NCI-H2107 treated with DMSO at 0.1 percent for 48 hours (cell line): ENCODE results near the gene OSBPL1A.

Source experiments
- DNase-seq: peaks from one replicate; lab custom pipeline; 2025; ENCODE audit not compliant: unreplicated experiment; lab: John Stamatoyannopoulos, UW

Gene OSBPL1A

DNA sequence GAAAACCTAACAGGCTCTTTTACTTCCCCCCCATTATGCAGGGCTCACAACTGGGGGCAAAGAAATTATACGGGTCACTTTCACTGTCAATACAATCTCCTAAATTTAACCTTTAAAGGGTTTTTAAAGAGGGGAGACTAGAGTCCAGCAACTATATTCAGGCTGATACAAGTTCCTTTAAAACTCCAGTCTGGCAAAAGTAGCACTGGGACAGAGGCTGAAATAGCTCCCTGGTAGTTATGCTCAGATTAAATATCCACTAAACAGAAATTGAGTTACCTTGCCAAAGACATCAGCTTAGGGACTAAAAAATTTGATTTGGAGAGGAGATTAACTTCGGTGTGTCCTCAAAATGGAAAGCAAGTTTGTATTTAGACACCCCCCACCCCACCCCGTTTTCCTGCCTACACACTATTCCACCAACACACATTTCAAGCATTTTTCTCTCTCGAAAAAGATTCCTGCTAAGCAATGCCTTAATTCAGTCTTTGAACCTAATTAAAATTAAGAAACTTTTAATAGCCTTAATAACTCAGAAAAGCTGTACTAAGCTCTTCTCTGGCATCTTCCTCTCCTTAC is 127.2 kb downstream of the OSBPL1A start:
- DNase-seq = no peak

DNA sequence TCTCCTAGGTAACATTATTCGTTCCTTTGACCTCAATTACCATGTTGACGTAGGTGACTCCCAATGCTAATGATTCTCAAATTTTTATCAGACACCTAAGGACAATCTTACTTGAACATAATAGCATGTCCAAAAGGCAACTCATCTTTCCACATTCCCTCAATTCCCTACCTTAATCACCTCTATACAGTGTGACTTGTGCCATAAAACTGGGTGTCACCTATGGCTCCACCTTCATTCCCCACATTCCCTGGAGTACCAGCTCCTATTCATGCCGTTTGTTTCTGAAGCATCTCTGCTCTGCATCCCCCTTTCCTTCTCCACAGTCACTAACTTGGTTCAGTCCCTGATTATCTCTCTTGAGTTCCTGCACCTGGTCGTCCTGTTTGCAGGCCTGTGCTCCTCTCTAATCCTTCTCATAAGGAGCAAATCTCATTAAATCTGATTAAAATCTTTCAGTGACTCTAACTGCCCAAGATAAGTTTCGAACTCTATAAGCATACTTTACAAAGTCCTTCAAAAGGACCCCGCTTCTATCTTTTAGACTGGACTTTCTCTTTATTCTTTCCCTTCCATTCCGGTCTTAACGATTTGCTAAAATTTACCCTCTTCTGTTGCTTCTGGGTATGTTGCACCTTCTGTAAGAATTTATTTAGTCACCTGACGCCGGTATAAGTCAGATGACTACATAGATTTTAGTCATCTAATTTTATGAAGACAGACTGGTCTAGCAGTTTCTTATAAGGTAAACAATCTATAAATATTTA is 128.7 kb downstream of the OSBPL1A start:
- no peak for DNase-seq

DNA sequence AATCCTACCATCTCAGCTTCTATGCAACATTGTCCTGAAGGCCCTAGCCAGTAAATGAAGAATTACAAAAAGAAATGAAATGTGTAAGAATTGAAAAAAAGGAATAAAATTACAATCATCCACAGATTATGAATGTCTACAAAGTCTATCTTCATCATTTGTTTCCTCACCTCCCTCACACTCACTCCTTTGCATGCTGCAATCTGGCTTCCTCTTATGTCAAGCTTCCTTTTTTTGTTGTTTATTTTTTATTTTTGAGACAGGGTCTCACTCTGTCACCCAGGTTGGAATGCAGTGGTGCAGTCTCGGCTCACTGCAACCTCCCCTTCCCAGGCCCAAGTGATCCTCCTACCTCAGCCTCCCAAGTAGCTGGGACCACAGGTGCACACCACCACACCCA is 129.7 kb downstream of the OSBPL1A start:
- DNase-seq = no peak

- no peak for DNase-seq
These were observed 131.5 kb downstream of the OSBPL1A start for GRCh38 chr18:24266131-24266530.

DNA sequence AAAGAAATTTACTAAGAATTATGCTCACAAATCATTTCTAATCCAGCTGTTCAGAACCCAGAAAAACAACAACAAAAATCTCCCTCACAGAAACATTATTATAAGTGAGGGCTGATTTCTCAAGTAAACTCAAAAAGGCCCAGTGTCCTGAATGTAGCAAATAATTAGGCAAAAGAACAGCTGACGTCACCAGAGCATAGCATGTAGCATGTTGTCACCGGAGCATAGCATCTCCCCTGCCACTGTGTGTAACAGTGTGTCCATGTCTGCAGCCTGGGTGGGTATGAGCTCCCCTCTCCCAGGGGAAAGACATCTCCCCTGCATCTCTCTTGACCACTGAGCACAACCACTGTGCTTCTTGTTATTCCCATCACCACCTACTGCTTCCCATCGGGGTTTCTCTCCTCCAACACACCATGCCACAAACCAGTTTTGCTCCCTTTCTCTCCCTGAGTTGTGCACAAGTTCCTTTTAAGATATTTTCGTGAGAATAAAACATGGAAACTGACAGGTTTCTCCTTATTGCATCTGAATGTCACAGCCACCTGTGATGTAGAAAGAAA is 132.0 kb downstream of the OSBPL1A start:
- no peak for DNase-seq

- DNase-seq = no peak
These were observed 134.6 kb downstream of the OSBPL1A start for GRCh38 chr18:24263050-24263449.

DNA sequence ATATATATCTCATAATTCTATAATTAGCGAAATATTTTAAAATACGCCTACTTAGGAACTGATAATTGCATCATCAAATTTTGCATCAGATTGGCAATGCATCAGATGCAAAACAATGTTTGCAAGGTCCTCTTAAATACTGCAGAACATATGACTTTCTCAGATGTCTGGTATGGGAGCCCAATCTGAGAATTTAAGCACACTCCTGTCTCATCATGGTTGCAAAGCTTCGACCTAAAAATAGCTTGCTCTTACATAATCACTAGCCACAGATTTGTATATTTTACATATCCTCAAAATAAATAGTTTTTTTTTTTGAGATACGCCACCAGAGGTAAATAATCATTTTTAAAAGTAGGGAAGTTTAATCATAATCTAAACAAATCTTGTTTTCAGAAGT is 135.5 kb downstream of the OSBPL1A start:
- no peak for DNase-seq

DNA sequence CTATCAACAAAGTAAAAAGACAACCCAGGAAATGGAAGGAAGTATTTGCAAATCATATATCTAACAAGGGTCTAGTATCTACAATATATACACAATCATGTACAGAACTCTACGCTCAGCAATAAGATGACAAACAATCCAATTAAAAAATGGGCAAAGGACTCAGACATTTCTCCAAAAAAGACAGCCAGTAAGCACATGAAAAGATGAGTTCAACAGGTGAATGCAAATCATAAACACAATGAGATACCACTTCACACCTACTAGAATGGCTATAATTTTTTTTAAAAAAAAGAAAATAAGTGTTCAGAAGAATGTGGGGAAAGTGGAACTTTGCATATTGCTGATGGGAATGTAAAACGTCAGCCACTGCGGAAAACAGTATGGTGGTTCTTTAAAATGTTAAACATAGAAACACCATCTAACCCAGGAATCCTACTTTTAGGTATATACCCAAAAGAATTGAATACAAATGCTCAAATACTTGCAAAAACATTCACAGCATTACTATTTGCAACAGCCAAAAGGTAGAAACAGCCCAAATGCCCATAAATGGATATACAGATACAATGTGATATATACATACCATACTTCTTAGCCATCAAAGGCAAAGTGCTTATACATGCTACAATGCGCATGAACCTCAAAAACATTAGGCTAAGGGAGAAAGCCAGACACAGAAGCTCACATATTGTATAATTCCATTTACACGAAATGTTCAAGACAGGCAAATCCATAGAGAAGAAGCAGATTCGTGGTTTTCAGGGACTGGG is 137.6 kb downstream of the OSBPL1A start:
- no peak for DNase-seq

GRCh38 chr18:24254071-24254470 is 143.6 kb downstream of the OSBPL1A start:
- no peak for DNase-seq

DNA sequence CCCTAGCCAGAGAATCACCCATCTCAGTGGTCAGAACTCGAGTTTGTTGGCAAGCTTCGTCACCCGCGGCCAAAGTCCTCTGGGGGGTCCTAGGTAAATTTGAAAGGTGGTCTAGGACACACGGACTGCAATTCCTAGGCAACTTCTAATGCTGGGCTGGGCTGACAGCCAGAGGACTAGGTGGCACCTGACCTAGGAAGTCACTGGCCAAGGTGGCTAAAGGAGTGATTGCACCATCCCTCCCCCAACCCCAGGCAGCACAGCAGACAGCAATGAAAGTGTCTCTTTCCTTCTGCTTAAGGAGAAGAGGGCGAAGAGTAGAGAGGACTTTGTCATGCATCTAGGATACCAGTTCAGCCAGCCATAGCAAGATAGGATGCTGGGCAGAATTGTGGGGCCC is 147.9 kb downstream of the OSBPL1A start:
- no peak for DNase-seq

GRCh38 chr18:24248359-24248758 is 149.3 kb downstream of the OSBPL1A start:
- no peak for DNase-seq

DNA sequence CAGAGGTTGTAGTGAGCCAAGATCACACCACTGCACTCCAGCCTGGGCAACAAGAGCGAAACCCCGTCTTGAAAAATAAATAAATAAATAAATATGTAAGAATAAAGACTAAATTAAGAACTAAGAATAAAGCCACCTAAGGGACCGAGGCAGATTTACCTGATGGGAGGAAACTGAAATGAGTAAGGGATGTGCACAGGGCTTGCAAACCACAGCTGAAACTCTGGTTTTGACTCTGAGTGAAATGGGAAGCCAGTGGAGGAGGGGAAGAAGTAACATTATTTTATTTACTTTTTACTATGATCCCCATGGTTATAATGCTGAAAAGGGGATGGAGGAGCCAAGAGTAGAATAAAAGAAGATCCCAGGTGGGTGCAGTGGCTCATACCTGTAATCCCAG is 151.5 kb downstream of the OSBPL1A start:
- DNase-seq = no peak

DNA sequence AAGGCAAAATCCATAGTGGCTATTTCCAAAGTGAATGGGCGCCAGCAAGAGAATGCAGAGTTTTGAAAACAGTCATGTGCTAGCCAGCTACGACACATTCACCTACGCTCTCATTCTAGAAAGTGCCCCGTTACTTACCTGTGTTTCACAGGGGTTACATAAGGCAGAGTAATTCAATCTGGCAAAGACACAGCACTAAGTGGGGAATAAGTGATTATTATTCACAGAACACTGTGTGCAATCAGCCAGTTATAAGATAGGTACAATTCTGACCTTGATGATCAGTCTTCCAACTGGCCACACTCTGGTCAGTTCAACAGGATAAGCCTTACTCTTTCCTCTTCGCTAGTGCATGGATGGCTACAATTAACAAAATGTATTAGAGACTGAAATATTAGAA is 152.9 kb downstream of the OSBPL1A start:
- DNase-seq = no peak

DNA sequence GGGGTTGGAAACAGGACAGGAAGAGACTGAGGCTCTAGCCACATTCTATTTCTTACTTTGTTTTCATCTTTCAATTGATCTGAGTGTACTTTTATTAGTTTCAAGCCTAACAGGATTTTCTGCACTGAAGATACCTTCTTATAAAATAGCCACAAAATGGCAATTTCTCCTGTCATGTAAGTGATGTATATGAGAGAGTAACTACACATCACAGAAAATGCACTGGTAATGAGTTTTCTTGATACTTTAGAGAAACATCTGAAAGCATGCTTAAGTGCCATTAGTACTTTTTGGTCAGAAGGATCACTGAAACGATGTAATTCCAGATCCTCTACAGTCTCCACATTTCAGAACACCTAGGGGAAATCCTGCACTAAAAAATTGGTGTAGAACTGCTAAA is 153.9 kb downstream of the OSBPL1A start:
- DNase-seq = no peak

- DNase-seq = no peak
These were observed 158.3 kb downstream of the OSBPL1A start for GRCh38 chr18:24239341-24239740.

GRCh38 chr18:24238387-24238786 is 159.2 kb downstream of the OSBPL1A start:
- DNase-seq = no peak

DNA sequence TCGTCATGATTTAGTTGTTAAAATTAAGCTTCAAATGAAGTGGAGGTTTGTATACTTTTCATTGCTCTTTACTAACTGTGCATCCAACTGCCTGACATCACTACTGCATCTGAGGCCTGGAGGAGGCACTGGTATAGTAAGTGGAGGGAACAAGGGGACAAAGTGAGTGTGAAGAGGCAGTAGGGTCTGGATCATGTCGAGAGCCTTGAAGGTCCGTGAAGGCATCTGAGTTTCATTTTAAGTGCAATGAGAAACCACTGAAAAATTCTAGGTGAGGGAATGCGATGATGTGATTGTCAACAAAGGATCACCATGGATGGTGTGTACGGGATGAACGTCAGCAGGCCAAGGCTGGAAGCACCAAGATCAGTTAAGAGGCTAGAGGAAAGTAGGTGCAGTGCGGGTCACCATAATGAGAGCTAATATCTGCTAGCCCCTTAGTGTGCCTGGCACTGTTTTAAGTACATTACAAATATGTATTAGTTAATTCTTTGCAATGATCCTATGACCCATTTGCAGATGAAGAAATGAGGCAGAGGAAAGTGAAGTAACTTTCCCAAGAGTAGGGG is 162.7 kb downstream of the OSBPL1A start:
- DNase-seq = no peak

DNA sequence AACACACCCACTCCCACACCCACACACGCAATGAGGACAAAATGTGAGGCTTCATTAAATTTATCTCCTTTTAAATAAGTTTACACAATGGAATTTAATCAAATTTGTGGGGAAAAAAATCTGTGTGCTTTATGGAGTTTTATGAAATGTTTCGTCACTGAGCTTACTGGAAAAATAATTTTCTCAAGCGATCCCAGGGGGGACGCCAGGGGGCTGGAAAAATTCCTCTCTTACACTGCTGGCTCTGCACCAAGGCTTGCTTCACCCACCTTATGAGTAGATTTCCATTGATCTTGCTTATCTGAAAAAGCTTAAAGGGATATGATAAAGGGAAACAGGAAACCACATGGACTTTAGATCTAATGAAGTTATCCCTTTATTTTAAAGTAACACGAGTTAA is 163.3 kb downstream of the OSBPL1A start:
- DNase-seq = no peak

GRCh38 chr18:24232800-24233199 is 164.8 kb downstream of the OSBPL1A start:
- no peak for DNase-seq

DNA sequence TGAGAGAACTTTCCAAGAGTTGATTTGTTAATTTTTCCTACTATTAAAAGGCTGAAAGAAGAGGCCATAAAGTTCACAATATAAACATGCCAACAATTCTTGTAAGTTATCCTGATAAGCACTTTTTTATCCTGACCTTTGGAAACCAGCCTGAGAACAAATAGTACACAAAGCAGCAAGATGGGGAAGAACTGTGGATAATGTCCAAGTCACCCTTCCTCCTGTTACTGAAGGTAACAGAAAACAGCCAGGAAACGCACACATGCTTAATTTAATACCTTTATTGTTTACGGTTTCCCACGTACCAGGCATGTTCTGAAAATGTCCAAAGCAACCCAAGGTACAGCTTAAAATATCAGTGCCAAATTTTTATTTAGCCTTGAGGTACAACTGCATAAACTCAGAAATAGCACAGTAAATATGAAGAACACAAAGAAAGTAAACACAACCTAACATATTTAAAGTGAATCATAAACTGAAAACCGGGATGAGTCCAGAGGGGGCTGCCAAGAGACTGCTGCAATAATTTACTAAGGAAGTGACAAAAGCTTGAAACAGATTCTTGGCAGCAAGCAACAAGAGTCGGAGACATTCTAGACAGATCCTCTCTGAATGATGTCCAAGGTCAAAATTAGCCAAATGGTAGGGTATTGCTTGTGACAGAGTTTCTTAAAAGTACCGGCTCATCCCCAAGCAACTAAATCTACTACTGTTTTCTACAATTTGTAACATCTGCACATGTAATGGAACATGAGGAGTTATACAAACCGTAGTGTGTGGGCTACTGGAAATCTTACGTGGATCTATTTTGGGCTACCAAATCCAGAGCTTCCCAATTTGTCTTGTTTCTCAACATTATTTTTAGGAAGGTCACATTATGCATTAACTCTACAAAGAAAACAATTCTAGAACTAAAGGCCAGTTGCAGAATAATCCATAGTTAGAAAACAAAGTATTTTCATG is 165.6 kb downstream of the OSBPL1A start:
- no peak for DNase-seq
